DMS153 treated with DMSO at 0.1 percent for 48 hours (cell line): ENCODE measurements around the gene HACD3.

Experiments used
- DNase-seq: peaks from one replicate; lab custom pipeline; 2025; ENCODE audit not compliant: unreplicated experiment; lab: John Stamatoyannopoulos, UW

The HACD3 gene

DNA sequence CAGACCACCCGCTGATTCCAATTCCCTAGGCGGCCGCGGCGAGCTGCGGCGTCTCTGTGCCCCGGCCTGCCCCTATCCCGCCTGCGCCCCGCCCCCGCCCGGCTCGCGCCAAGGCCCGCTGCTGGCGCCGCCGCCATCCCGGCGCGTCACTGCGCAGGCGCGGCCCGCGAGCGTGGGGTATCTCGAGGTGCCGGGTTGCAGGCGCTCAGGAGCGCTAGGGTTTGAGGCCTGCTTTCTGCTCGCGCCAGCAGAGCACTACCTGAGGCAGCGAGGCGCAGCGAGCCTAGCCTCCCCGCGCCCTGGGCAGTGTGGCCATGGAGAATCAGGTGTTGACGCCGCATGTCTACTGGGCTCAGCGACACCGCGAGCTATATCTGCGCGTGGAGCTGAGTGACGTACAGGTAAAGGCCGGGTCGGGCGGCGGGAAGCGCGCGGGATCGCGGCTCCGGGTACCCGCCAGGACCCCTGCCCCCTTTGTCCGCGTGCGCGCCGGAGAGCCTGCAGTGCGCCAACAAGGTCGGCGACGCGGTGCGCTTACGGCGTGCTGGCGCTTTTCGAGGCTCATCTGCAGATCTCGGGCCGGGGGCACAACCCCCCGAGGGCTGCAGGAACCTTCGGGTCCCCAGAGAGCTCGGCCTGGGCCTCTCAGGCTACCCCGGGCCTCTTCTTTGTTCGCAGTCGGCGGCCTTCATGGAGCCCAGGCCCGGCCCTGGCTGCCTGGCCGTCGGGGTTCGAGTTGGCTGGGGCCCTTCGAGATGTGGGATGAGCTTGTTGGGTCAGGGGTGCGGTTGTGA lies at the start of gene HACD3:
HACD3 (plus strand) TSS at position 146 of the 794 bp plus-strand sequence; CDS start at position 315, 169 bp downstream.
- DNase-seq: no peak

DNA sequence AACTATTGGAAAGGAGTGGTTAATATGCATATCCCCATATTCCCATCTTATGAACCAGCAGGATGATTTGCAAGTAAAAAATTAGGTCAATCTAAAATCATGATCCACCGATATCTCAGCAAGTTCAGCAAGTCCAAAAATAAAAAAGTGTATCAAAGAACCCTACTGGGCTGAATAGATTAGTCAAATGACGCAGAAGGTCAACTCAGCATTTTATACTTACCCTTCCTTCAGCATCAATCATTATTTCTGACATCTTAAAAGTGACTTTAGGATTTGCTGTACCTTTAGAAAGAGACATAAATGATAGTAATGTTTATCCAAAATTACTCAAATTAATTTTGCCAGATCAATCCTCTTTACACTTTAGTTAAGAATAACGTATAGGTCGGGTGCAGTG lies 45.4 kb upstream of the HACD3 start:
- DNase-seq: no peak

GRCh38 chr15:65494076-65494475 lies 36.2 kb upstream of the HACD3 start:
- DNase-seq: no peak

DNA sequence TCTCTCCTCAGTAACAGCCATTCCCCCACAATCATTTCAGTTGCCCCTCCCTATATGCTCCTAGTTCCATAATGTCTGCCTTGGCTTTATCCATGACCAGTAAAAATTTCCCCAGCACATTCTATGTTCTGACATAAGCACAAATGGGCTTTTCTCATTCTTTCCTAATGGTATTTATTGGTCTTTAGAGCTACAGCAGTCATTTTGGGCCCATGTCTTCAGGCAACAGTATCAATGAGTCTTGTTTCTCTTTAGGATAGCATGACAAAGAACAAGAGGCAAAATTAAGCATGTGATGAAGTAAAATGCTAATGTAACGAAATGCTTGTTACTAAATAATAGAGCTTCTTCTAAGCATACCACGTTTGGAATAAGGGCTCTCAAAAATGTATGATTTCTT lies 20.9 kb upstream of the HACD3 start:
- DNase-seq: no peak

DNA sequence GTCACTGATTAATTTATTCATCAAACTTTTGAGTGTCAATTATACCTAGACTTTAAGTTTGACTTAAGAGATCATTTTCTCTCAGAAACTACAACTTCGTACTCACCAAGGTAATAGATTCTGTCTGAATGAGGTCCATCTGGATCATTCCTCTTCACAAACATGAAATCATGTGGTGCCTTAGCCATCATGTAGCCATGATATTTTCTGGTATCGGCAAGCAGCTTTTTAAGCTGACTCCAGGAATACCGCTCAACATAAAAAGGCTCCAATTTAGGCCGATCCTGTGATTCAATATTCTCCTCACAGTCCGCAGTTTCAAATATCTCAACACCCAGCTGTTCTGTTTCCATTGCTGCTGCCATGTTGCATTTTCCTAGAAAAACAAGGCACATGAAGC lies 18.1 kb upstream of the HACD3 start:
- DNase-seq: no peak

GRCh38 chr15:65512807-65513416 lies 17.4 kb upstream of the HACD3 start:
- no peak for DNase-seq

DNA sequence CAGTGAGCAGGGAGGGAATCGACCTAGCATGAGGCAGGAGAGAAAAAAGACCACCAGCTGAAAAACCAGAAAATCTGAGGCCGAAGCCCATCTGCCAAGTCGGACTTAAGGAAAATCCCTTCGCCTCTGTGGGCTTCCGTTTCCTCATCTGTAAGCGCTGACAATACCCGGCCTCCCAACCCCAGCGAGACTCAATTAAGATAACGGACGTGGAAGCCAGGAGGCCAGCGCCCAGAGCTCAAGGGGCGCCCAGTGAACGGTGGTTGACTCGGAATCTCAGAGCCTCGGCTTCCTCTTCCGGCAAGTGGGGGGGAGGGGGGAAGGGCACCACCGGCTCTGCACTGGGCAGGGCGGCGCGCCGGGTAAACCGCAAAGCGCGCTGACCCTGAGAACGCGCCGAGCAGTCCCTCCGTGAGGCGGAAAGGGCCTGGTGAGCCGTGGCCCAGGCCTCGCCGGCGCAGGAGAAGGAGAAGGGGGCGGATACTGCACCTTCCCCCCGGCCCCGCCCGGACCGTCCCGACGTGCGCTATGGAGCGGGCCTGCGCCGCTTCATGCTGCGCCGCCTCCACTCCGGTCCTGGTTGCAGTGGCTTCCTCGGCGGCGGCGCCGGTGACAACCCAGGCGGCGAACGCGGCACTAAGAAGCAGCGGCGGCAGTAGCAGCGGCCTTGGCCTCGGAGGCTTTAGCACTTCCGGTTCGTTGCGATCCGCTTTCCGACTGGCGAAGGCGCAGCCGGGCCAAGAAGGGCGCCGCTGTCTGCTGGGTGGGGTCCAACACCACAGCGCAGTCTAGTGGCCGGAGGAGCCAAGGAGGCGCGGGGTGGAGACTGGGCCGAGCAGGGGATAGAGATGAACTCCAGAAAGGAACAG lies 13.0 kb upstream of the HACD3 start, which contains the start of gene DPP8:
DPP8 (minus strand) TSS at position 693 of the 869 bp plus-strand sequence. CDS start 5,136 bp downstream, outside the sequence.
- DNase-seq: peak; percentile 48

DNA sequence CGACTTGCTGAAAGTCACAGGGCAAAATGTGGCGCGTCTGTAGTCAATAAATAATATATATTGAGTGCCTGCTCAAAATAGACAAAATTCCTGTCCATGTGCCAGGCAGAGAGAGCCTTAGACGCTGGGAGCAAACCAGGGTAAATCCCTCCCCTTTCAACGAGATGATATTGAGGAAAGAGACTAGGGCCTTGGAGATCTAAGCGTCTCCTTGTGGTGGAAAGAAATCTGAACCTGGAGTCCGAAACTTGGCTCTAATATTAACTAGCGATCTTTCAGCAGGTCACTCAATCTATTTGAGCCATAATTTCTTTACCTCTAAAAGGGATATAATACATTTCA lies 12.4 kb upstream of the HACD3 start:
- no peak for DNase-seq

DNA sequence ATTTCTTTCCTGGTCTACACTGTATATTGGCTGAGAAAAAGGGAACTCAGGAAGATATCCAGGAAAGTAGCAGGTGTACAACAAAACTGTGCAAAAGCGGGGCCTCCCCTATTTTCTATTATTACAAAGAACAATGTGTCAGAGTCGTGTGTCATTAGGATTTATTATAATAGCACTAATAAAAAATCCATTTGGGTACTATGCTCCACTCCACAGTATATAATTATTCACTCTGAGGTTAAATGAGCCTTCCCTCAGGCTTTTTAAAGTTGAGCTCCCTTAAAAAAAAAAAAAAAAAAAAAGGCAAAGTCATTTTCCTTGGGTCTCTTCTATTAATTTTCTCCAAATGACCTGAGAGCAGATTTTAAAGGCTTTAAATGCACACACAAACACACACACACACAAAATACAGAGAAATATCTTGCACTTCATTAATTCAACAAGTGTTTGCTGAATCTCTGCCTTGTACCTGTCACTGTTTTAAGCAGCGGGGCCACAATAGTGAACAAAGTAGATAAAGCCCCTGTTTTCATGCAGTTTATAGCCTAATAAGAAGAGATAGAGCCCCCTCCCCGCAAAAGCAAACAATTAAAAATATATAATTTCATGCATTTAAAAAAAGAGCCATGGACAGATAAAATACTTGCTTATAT lies 11.5 kb upstream of the HACD3 start:
- DNase-seq: no peak

DNA sequence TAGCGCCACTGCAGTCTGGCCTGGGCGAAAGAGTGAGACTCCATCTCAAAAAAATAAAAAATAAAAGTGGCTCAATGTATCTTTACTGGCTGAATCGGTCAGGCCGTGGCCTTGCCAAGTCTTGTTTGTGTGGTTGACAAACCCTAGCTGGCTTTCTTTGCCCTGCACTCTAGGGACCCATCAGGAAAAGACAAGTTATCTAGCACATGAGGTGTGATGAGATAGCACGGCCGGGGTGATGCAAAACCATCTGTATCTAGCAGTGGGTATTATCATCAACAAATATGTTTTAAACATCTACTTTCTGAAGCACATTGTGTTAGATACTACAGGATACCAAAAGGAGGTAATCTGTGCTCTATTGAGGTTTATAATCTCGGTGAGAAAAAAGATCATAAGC lies 8.9 kb upstream of the HACD3 start:
- DNase-seq: no peak

- no peak for DNase-seq
These were observed 6.0 kb upstream of the HACD3 start for GRCh38 chr15:65524226-65524625.

DNA sequence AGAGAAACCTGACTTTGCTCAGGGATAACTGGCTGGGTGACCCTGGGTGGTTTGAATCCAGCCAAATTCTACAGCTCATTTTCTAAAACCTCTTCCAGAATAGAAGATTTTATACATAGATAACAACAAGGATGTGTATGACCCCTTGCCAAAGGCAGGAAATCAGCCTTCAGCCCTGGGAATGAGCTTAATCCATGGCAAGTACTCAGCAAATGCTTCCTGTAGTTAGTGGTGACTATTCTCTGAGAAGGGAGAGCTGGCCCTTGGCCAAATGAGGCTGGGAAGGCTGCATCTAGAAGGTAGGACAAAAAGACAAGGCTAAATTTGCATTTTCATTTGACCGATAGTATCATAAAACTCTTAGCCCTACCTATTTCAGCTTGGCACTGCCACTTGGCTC lies 4.6 kb upstream of the HACD3 start:
- DNase-seq: no peak

- DNase-seq: no peak
These were observed 1.7 kb upstream of the HACD3 start for GRCh38 chr15:65528461-65529060.

GRCh38 chr15:65529762-65530317 lies 423 bp upstream of the HACD3 start:
- DNase-seq: no peak

DNA sequence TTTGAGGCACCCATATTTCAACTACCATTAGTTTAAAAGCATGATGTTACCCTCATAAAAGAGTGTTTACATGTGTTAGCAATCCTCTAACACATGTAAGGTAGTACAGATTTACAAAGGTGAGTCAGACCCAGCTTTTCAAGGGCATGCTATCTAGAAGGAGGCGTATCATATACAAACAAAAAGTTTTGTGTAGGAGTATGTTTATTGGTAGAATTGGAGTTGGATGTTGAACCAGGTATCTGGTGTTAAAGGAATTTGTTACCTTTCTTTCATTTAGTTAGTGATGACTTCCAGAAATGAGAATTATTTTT lies 2.4 kb downstream of the HACD3 start:
- DNase-seq: no peak

DNA sequence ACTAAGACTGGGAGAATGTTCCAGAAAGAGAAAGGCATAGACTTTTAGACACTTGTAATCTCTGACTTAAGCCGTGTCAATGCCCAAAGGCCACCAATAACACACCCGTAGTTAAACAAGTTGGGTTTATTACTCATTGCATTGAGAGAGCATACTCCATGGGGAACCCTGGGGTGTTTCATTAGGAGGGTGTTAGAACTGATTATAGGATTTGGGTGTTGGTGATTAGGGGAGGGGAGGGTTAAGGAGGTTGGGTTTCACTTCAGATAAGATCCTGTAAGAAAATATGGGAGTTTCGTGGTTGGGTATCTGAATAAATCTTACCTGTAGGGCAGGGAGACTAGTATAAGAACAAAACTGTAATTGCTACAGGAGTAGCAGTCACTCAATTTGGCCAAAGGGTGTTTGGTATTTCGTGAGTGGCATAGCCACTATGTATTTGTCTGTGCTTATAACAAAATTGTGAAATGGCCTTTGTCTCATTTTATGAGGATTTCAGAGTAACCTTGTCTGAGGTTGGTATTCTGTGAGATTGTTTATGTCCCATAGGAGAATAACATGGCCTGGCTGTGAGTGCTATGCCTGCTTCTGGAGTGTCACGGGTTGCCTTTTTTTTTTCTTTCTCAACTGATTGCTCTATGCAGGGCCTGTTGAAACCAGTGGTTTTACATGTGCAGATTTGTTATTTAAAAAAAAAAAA lies 2.9 kb downstream of the HACD3 start:
- no peak for DNase-seq

- no peak for DNase-seq
These were observed 4.9 kb downstream of the HACD3 start for GRCh38 chr15:65535192-65535591.

DNA sequence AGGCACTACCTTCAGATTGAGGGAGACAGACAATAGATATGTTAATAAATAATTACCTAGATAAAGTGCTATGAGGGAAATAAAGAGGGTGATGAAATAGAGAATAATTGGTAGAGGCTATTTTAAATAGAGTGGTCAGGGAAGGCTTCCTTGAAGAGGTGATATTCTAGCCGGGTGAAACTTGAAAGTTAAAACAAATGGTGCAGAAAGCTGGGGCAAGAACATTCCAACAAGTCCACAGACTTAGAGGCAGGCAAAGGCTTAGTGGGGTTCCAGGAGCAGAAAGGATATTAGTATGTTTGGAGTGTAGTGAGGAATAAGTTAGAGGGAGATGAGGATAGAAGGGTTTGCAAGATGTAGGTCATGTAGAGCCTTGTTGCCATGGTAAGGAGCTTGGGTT lies 10.1 kb downstream of the HACD3 start:
- no peak for DNase-seq

DNA sequence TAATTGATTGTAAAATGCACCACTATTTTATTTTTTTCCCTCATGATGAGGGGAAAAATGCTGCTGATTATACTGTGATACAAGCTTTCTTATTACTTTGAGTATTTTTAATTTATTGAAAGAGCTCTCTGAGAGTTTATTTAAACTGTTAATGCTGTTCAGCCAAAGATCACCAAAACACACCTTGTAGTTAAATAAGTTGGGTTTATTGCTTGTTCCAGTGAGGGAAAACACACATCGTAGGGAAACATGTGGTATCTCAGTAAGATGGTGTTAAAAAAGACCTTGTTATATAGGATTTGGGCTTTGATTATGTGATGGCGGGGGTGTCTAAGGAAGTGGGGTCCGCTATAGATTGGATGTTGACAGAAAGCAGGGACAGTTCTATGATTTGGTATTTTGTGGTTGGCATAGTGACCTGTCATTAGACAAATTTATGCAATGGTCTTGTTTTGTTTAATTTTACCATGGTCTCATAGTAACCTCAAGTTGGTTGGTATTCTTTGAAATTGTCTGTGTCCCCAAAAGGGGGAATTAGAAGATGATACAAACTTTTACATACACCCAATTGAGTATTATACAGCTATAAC lies 11.1 kb downstream of the HACD3 start:
- no peak for DNase-seq

DNA sequence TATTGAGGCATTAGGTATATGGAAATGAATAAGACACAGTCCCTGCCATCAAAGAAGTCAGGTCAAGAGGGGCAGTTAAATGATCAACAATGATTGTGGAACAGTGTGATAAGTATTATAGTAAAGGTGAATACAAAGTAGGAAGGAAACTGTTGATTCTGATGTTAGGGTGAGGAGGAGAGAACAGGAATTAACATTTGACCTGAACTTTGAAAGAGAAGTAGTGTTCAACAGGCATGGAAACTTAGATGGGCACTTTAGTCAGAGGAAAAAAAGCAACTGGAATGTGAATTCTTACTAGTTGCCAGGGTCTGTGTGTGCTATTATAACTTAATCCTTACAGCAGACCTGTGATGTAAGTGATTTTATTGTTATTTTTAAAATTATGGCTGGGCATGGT lies 17.6 kb downstream of the HACD3 start:
- no peak for DNase-seq
